Measurements from ENCODE around the gene TOR1AIP1.
"Not testable (repeated sequence)": the region's sequence is repeated elsewhere in the genome, so short reads cannot be mapped to it uniquely, and the experiment has no call there.

Gene TOR1AIP1

DNA sequence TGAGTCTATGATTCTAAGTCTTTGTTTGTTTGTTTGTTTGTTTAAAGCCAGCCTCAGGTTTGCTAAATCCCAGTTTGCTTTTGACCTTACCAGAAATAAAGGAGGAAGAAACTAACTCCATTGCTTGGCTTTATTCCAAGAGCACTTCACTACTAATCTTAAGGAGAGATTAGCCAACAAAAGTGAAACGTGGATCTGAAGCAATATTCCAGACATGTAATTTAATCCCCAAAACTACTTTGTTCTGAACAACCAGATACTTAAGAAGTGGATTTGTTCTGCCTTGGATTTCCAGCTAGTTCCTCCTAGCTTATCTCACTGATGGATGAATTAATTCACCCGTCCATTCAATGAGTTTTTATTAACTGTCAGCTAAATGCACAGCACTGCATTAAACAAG lies 56.7 kb downstream of the TOR1AIP1 start:
- peak; percentile 76 to 95 for DNase-seq

DNA sequence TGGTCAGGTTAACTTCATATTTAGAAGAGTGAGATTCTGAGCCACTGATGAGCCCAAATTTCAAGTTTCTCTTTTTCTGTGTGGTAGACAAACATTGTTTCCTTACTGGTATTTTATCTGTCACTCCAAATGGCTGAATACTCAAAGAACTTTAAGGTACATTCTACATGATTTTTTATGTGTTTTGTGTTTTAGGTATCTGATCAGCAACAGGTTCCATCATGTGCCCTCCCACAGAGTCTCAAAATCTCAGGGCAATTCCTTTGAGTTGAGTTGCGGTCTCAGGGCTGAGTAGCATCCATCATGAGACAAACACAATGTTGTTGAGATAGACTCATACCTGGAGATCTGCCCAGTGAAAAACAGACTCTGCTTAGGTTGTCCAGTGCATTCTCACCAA lies 57.9 kb downstream of the TOR1AIP1 start:
- DNase-seq: no peak

DNA sequence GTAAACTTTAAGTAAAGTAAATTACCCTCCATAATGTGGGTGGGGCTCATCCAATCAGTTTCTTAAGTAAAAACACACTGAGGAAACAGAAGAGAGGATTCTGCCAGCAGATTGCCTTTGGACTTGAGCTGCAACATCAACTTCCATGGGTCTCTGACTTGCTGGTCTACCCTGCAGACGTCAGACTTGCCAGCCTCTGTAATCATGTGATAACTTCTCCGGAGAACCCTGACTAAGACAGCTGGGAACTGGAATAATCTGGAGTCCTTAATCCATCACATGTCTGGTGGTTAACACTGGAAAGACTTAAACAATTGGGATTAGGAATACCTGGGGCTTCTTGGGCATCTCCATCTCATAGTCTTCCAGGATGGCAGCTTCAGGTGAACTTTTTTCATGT lies 59.4 kb downstream of the TOR1AIP1 start:
- peak in 1 of 2 experiments; percentile 3 for DNase-seq

DNA sequence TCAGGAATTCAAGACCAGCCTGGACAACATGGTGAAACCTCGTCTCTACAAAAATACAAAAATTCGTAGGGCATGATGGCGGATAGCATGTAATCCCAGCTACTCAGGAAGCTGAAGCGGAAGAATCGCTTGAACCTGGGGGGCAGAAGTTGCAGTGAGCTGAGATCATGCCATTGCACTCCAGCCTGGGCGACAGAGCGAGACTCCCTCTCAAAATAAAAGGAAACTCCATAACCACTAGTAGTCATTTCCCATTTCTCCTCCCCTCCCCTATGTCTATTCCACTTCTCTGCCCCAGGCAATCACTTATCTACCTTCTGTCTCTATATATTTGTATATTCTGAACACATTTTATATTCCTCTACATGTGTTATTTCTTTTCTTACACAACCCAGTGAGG lies 68.6 kb downstream of the TOR1AIP1 start:
- DNase-seq: no peak

DNA sequence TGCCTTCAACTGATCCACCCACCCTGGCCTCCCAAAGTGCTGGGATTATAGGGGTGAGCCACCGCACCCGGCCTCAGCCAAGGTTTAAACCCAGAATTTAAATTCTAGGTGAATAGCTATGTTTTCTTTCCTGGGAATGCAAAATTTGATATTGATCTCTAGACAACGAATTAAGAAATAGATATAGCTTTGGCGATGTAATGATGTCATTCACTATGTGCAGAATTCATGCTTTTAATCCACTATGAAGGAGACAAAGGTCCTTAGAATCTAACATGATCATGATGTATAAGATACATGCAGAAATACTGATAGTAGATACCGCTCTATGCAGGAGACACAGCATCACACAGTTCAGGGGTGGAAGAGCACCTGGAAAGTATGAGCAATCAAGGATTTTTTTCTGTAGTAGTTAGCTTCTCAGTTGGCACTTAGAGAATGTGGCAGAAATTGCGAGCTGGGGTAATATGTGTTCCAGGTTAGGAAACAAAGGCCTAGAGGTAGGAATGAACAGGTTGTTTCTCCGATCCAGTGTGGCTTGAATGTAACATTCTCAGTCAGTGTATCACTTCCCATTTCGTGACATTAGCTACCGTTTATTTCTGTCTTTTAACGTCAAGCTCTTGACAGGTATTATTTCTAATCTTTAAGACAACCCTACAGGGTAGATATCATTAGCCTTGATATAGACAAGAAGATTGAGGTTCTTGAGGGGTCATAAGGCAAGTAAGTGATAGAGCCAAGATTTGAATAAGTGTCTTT lies 69.5 kb downstream of the TOR1AIP1 start:
- no peak for DNase-seq

DNA sequence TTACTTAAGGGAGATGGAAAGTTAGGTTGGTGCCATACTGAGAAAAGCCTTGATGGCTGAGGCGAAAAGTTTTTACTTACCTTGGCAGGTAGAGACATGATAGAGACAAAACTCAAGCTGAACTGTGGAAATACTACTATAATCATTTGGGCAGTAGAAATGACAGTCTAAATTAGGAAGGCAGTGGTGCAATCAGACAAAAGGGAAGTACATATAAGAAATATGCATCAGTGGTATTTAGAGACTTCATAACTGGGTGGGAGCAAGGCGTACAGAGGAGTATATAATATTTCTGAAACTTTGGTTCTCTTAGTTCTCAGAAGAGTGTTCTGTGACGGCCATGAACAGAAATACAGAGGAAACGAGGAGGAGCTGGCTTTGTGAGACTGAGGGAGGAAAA lies 70.1 kb downstream of the TOR1AIP1 start:
- no peak for DNase-seq

DNA sequence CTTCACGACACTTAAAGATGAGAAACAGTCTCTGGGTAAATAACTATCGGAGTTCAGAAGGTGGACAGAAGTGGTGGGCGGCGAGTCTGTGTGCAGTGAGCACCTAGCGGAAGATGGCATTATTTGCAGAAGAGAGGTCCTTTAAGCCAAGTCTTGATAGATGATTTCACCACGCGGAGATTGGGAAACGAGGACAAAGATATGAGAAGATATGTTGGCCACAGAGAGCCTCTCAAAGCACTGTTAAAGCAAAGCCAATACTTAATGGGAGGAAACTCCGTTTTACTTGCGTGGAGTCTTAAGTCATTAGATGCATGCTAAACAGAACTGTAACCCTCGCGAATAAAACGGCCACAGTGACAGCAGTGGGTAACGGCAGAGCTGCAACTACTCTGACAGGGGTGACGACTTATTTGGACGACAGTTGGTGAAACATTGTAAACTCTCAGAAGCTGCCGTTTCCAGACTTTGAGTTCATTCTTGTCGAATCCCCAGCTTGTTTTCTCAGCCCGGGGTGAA lies 71.9 kb downstream of the TOR1AIP1 start:
- DNase-seq: peak in 1 of 2 experiments; percentile 62

DNA sequence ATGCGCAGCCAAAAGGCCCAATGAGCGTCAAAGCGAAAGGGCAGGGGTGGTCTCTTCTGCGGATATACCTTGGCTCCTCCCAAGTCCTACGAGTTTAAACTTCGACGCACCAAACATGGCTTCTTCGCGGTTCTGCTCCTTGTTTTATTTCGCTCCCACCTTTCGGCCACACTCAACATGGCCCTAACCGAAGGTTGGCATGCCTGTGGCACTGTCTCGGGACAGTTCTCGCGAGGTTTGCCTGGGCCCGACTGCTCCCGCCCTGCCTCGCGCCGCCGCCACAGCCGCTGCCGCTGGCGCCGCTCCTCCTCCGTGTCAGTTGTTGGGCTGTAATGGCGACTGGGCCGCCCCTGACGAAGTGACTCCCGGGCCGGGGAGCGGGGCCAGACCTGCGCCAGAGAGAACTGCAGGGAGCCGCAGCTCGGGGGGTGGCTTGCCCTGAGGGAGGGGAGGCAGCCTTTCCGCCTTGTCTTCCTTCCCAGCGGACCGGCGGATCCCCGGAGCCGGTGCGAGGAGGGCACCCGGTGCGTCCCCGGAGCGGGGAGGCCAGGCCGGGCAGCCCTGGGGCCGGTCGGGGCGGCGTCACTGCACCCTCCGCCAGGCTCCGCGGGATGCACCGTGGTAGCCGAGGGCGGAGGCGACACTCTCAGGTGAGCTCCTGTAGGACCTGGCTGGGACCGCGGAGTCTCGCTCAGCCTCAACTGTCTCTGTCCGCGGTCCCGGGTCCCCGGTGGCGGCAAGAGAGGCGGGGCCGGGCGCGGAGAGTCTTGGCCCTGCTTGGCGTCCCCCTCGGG lies 72.6 kb downstream of the TOR1AIP1 start, which contains the start of gene CEP350:
TSS of gene CEP350 (plus strand) at position 318 of the 794 bp plus-strand sequence. CDS start 31,372 bp downstream, outside the sequence.
- peak; percentile 97 to 99 for DNase-seq

DNA sequence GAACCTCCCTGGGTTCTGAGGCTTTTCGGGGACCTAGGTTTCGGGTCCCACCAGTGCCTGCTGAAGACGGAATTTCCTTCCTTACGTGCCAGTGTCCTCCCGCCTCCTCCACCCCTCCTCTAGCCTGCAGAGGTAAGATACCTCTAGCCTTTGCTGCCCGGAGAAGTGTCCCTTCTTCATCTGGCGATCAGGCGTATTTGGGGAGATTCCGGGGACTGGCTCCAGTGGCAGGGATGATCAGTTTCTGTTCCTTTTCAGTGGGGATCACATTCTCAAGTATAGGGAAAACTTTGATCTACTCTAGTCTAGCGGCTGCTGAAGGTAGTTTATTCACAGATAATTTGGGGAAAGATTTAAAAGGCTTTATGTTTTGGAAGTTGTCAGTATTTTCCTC lies 73.2 kb downstream of the TOR1AIP1 start:
- DNase-seq: peak; percentile 7 to 27

DNA sequence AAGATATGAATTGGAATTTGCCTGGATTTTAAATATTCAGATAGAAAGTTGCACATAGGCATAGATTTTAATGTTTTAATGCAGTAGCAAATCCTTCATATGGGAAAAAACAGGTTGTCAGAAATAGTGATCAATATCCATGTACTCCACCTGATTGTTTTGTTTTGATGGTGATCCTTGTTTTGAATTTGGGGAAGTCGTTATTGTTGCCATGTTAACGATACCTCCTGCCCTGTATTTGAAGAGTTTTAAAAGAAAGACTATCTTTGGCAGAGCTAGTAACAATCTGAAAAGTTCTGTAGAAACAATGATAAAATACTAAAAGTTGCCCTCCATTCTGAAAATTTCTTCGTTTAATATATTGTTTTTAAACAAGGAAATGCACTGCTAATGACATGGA lies 73.6 kb downstream of the TOR1AIP1 start:
- no peak for DNase-seq

DNA sequence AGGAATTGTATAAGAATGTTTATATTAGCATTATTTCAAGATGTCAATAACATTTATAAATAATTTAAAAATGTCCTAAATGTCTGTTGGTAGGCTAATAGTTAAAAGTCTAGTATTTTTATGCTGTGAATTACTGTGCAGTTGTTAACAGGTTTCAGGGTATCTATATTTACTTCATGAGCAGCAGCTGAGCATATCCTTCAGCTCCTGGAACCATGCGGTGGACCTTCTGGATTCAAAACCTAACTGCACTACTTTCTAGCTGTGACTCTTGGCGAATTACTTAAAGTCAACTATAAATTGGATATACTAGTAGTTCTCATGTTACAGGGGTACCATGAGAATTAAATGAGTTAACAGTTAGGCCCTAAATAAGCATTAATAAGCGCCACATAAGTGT lies 76.3 kb downstream of the TOR1AIP1 start:
- DNase-seq: peak in 1 of 2 experiments; percentile 5

DNA sequence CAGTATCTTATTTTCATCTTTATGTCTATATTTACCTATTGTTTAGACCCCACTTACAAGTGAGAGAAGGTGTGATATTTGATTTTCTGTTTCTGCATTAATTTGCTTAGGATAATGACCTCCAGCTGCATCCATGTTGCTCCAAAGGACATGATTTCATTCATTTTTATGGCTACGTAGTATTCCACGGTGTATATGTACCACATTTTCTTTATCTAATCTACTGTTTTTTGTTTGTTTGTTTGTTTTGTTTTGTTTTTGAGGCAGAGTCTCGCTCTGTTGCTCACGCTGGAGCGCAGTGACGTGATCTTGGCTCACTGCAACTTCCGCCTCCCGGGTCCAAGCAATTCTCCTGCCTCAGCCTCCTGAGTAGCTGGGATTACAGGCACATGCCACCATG lies 80.1 kb downstream of the TOR1AIP1 start:
- DNase-seq: not testable (repeated sequence)

DNA sequence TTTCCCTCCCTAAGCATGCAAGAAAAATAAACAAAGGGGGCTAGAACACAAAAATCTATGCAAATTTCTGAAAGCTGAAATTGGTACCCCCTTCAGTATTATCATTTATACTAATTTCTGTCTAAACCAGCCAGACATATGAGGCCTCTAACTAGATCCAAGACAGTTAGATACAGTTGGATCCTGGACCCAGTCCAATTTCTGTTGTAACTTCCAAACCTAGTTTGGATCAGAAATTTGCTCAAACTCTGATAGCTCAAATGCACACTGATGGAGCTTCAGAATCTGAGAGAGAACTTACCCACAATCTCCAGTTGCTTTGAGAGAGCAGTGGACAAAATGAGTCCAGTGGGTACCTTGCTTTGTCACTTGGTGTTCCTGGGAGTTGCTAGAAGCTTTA lies 84.5 kb downstream of the TOR1AIP1 start:
- no peak for DNase-seq

DNA sequence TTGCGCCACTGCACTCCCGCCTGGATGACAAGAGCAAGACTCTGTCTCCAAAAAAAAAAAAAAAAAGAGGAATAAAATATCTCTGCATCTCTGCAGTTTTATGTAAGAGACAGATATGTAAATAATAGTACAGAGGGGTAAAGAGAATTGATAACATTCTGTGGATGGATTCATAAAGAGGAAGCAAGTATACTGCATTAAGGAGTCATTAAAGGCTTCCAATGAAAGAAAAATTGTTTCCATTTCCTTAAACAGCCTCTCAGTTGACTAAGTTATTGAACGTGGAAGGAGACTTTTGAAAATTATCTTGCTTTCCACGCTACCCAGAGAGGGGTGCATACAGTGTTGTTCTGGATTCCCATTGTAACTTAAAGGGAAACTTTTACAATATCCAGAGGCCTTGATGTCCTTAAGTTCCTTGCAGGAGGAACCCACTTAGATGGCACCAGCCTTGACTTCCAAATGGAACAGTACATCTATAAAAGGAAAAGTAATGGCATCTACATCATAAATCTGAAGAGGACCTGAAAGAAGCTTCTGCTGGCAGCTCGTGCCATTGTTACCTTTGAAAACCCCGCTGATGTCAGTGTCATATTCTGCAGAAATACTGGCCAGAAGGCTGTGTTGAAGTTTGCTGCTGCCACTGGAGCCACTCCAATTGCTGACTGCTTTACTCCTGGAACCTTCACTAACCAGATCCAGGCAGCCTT lies 86.4 kb downstream of the TOR1AIP1 start:
- DNase-seq: no peak

DNA sequence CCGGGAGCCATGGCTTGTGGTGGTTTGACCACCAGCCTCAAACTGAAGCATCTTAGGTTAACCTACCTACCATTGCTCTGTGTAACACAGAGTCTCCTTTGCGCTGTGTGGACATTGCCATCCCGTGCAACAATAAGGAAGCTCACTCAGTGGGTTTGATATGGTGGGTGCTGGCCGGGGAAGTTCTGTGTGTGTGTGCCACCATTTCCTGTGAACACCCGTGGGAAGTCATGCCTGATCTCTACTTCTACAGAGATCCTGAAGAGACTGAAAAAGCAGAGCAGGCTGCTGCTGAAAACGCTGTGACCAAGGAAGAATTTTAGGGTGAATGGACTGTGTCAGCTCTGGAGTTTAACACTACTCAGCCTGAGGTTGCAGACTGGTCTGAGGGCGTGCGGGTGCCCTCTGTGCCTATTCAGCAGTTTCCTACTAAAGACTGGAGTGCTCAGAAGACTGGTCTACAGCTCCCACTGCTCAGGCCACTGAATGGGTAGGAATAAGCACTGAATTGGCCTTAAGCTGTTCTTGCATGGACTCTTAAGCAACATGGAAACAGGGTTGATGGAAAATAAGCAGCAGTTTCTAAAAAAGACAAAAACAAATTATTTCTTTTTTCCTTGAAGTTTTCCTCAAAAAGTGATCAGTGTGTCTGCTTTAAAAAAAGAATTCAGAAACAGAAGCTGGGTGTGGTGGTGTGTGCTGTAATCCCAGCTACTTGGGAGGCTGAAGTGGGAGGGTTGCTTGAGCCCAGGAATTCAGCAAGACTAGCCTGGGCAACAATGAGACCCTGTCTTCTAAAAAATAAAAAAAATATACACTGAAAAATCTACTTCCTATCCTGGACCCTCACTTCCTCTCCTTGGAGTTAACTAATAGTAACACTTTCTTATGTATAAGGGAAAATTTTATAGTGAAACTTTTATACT lies 87.2 kb downstream of the TOR1AIP1 start:
- no peak for DNase-seq
